NCI-H345 treated with DMSO at 0.1 percent for 48 hours (cell line): ENCODE measurements around the gene FAM3A.

Source experiments
- DNase-seq: peaks from one replicate; lab custom pipeline; 2025; ENCODE audit not compliant: unreplicated experiment; lab: John Stamatoyannopoulos, UW

Gene FAM3A

GRCh38 chrX:154481911-154482601 lies 34.0 kb downstream of the FAM3A start:
- no peak for DNase-seq

- DNase-seq: no peak
Measured at GRCh38 chrX:154481195-154481594, 34.8 kb downstream of the FAM3A start.

- DNase-seq: peak; percentile 74
Measured at GRCh38 chrX:154478728-154479622, 37.1 kb downstream of the FAM3A start, which contains the start of gene LAGE3. Gene LAGE3, minus strand, starts transcription at chrX:154479281. Its CDS starts 366 bp downstream, at chrX:154478915.

- DNase-seq: no peak
Measured at GRCh38 chrX:154477891-154478477, 38.0 kb downstream of the FAM3A start.

GRCh38 chrX:154476821-154477220 lies 39.2 kb downstream of the FAM3A start:
- DNase-seq: no peak

GRCh38 chrX:154473683-154474082 lies 42.3 kb downstream of the FAM3A start:
- no peak for DNase-seq

- DNase-seq: no peak
Measured at GRCh38 chrX:154472685-154473632, 43.1 kb downstream of the FAM3A start.

- DNase-seq: no peak
Measured at GRCh38 chrX:154471839-154472684, 44.0 kb downstream of the FAM3A start.

GRCh38 chrX:154470914-154471568 lies 45.0 kb downstream of the FAM3A start:
- no peak for DNase-seq

GRCh38 chrX:154470434-154470833 lies 45.6 kb downstream of the FAM3A start:
- no peak for DNase-seq

- DNase-seq: no peak
Measured at GRCh38 chrX:154469880-154470279, 46.2 kb downstream of the FAM3A start.

- DNase-seq: no peak
Measured at GRCh38 chrX:154469114-154469513, 46.9 kb downstream of the FAM3A start.

- no peak for DNase-seq
Measured at GRCh38 chrX:154468217-154468616, 47.8 kb downstream of the FAM3A start.

GRCh38 chrX:154467556-154467955 lies 48.5 kb downstream of the FAM3A start:
- DNase-seq: no peak

GRCh38 chrX:154466907-154467306 lies 49.1 kb downstream of the FAM3A start:
- DNase-seq: no peak

GRCh38 chrX:154466036-154466435 lies 50.0 kb downstream of the FAM3A start:
- no peak for DNase-seq

- no peak for DNase-seq
Measured at GRCh38 chrX:154465601-154466000, 50.4 kb downstream of the FAM3A start.

GRCh38 chrX:154464806-154465365 lies 51.1 kb downstream of the FAM3A start:
- no peak for DNase-seq
